ENCODE measurements around the gene WNT11.

WNT11 gene

DNA sequence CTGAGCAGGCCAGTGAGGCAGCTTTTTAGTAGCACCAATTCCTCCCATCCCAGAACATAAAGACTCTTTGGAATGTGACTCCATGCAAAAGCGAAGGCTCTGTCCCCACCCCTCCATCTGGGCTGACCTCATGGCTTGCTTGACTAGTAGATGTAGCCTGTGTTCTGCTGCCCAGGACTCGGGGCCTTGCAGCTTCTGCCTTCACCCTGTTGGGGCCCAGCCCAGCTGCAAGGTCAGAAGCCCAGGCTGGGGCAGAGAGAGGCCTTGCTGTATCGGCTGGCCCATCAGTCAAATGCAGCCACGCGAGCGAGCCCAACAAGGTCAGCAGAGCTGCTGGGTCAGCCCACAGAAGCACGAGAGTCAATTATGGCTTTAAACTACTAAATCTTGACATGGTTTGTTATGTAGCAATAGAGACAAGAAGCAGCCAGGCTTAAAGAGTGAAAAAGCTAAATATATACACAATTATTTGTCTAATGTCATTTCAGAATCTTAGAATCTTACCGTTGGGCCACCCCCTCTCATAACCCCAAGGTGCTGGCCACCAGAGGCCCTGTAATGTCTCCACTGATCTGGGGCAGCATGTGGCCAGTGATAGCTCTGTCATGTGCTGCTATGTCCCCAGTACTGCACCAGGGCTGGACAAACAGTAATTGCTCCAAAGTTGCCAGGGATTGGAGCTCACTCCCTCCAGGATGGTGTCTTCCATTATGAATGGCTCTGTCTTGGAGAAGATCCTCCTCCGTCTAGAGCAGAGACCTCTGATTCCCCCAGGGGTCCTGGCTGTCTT is 10.4 kb upstream of the WNT11 start:
- no peak overlapping the region for H3K4me3 Mint-ChIP-seq
- no peaks in the 10 kb centered on the region for H3K4me1 Mint-ChIP-seq
- H3K9me3 Mint-ChIP-seq: peaks cover 2% of the 10 kb centered on the region
- H3K27me3 Mint-ChIP-seq: peaks cover 8% of the 10 kb centered on the region
- no peak overlapping the region for H3K27ac Mint-ChIP-seq
- ATAC-seq: no peak
- no peaks in the 10 kb centered on the region for H3K36me3 Mint-ChIP-seq

DNA sequence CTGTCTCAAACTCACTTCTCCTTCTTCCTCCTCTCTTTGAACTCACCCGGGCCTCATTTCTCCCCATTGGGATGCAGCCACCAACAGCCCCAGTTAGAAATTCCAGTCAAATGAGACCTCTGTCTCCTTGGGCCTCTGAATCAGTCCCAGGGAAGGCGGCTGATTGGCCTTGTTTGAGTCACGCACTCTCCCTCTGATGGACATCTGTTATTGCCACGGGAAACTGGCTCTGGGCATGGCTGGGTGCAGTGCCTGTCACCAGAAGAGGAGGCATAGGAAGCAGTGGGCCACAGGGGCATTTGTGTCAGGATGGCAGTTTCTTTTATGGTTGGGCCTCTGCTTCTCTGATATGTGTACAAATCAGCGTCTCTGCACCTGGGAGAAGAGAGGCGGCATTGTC is 9.6 kb upstream of the WNT11 start:
- H3K27ac Mint-ChIP-seq: no peak overlapping the region
- H3K9me3 Mint-ChIP-seq: no peaks in the 10 kb centered on the region
- H3K36me3 Mint-ChIP-seq: no peaks in the 10 kb centered on the region
- peaks cover 16% of the 10 kb centered on the region for H3K27me3 Mint-ChIP-seq
- no peak overlapping the region for H3K4me3 Mint-ChIP-seq
- no peak for ATAC-seq
- H3K4me1 Mint-ChIP-seq: no peaks in the 10 kb centered on the region

DNA sequence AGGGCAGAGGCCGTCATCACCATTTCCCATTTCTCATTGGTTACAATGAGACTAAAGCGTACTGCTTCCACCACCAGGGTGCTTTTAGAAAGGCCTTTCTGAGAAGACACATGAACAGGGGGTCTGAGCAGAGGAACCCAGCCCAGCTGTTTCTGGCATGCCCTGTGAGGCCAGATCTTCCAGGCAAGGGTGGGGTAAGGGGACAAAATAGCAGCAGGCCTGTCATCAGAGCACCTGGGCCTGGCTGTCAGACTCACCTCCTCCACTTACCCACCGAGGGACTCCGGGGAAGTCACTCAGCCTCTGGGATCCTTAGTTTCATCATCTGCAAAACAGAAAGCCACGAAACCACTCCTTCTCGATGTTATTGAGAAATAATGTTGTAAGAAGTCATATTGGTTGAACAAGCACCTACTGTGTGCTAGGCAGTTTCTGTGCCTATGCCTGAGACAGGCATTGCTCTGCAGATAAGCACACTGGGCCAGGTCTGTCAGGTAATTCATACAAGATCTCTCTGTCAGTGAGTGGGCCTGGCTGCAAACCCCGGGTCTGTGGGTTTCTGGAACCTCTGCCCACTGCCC is 8.8 kb upstream of the WNT11 start:
- H3K36me3 Mint-ChIP-seq: no peaks in the 10 kb centered on the region
- ATAC-seq: no peak
- no peak overlapping the region for H3K27ac Mint-ChIP-seq
- no peak overlapping the region for H3K4me3 Mint-ChIP-seq
- no peaks in the 10 kb centered on the region for H3K9me3 Mint-ChIP-seq
- H3K27me3 Mint-ChIP-seq: peaks cover 22% of the 10 kb centered on the region
- H3K4me1 Mint-ChIP-seq: no peaks in the 10 kb centered on the region

DNA sequence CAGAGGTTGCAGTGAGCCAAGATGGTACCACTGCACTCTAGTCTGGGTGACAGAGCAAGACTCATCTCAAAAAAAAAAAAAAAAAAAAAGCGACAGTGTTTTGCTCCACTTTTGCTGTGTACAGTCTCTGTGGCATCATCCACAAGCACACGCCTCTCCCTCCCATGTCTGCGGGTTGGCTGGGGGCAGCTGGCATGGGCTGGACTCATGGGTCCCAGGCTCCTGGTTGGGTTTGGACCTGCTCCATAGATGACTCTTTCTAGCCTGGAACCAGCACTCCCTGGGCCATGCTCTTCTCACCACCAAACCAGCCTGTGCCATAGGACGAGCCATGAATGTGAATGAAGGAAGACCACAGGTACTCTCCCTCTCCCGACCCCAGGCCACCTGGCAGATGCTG is 7.9 kb upstream of the WNT11 start:
- Mint-ChIP-seq H3K9me3 (no peaks in the 10 kb centered on the region), H3K27me3 (peaks cover 22% of the 10 kb centered on the region), H3K27ac (no peak overlapping the region), H3K4me1 (no peaks in the 10 kb centered on the region), H3K4me3 (no peak overlapping the region), H3K36me3 (no peaks in the 10 kb centered on the region)
- ATAC-seq: no peak

DNA sequence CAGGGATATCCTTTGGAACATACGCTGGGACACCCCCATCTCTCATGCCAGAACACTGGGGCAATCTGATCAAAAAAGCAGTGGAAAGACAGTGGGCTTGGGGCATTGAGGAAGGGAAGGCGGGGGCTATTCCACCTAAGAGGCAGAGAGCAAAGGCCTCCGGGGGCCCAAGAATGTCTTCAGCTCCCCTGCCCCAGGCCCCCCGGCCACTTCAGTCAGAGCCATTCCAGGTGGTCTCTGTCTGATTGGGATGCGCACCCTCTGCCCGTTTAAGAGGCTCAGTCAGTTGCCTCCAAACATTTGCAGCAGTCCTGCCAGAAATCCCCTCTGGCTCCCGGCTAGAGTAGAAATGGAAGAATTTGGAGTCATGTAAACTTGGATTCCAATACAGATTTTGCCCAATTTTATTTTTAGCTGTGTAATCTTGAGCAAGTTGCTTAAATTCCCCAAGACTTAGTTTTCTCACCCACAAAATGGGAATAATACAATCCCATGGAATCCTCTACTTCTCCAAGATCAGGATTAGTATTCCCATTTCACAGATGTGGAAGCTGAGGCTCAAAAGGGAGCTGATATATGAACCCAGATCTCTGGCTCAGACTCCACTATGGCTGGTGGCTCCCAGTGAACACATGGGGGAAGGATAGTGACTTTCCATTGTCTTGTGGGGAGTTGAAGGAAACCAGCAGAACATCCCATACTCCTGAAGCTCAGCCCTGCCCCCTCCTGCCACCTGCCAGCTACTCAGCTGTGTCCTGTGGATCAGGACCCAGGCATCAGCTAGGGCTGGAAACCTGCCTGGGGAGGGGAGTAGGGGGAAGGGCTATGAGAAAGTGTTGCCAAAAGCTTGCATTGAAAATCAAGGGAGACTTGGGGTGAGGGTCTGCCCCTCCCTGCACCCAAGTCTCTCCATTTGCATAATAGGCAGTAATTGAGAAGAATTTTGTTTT is 6.1 kb upstream of the WNT11 start:
- H3K4me3 Mint-ChIP-seq: no peak overlapping the region
- H3K27ac Mint-ChIP-seq: no peak overlapping the region
- no peaks in the 10 kb centered on the region for H3K36me3 Mint-ChIP-seq
- H3K27me3 Mint-ChIP-seq: peaks cover 22% of the 10 kb centered on the region
- H3K9me3 Mint-ChIP-seq: no peaks in the 10 kb centered on the region
- H3K4me1 Mint-ChIP-seq: peaks cover 13% of the 10 kb centered on the region
- no peak for ATAC-seq

DNA sequence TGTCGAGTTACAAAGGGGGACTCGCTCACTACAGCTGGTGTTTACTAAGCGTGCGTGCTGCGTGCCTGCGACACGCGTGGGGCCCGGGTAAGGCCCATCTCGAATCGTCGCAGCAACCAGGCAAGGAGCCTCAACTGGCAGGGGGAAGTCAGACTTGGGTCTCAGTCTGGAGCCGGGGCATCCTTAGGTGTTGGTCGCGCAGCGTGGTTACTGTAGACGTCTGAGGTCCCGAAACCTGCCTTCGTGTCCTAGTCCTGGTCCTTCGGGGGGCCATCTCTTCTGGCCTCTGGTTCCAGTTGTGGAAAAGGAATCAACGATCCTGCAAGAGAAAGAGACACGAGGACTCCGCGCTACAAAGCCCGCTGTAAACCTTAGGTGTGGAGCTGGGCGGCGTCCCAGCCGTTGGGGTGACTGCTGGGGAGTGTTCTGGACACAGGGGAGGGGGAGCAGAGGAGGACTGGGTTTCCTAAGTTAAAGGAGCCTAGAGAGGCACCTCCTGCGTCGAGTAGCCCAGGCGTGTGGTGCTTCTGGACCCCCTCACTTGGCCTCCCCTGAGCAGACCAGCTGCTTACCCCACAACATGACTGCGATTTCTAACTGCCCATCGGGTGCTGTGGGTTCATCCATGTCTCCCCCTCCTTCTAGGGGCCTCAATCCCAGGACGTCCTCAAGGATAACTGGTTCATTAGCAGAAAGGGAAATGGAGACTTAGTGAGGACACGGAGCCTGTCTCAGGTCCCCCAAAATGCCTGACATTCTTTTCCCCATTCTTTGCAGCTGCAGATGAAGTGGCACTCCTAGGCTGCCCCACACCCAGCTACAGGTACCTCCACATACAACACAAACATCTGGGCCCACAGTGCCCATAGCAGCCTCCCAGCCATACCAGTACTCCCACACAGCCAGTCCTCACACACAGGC is 4.9 kb upstream of the WNT11 start:
- H3K9me3 Mint-ChIP-seq: no peaks in the 10 kb centered on the region
- no peak for ATAC-seq
- H3K4me1 Mint-ChIP-seq: peaks cover 24% of the 10 kb centered on the region
- H3K36me3 Mint-ChIP-seq: no peaks in the 10 kb centered on the region
- H3K27ac Mint-ChIP-seq: no peak overlapping the region
- H3K4me3 Mint-ChIP-seq: no peak overlapping the region
- peaks cover 32% of the 10 kb centered on the region for H3K27me3 Mint-ChIP-seq

DNA sequence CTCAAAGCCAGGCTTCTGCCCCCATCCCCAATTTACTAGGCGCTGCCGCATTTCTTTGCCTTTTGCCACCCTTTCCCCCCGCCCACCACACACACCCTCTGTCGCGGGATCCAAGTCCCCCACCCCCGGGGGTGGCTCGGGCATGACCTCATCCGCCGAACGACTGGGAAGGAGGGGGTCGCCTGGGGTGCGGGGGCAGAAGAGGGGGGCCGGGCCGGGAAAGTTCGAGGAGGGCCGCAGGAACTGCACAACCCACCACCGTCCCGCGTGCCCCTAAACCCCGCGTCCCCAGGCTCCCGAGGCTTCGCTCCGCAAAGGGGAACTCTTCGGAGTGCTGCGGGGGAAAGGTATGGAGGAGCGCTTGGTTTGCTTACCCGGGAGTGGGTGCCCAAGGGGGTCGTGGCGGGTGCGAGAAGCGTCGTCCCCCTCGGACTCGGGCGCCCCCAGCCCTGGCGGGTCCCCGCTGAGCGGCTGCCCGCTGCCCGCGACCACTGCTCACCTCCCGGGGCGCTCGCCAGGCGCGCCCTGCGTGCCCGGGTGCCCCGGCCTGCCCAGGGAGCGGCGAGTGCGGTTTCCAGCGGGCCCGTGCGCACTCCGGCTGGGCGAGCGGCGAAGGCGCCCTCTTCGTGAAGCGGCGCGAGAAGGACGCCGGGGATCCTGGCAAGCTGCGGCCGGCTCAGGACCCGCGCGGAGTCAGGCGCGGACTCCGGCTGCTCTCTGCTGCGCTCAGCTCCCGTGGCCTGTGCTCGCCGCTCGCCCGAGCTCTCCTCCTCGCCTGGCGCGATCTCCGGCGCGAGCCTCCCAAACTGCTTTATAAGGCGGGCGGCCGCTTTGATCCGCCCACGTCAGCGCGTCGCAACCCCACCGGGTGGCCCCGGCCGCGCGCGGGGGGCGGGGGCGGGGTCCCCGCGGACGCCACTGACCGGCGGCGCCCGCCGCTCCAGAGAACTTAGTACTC is 4.0 kb upstream of the WNT11 start:
- peak overlapping the region; percentile 79 for H3K4me3 Mint-ChIP-seq
- peaks cover 41% of the 10 kb centered on the region for H3K27me3 Mint-ChIP-seq
- ATAC-seq: no peak
- H3K9me3 Mint-ChIP-seq: no peaks in the 10 kb centered on the region
- H3K36me3 Mint-ChIP-seq: no peaks in the 10 kb centered on the region
- peaks cover 34% of the 10 kb centered on the region for H3K4me1 Mint-ChIP-seq
- no peak overlapping the region for H3K27ac Mint-ChIP-seq

DNA sequence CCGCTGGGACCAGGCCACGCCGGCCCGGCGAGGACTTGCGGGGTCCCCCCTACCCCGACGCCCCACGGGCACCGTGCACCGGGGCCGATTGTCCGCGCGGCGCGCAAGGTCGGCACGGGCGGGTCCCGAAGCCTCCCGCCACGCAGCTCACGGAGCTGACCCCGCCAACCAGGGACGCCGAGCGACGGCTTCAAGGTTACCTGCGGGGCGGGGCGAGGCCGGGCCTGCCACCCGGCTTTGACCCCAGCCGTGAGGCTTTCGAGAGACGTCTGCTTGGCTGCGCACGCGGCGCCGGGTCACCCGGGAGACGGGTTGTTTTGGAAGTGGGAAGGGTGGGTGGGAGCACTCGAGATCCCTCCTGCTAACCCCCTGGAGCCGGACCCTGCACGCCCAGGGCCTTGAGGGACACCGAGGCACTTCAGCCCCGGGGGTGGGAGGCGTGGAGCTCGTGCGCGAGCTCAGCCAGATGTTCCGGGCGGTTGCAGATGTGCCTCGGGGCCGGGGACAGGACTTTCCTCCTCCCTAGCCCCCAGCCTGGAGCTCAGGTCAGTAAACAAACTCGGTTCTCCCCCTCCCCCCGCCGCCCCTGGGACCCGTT is 3.2 kb upstream of the WNT11 start:
- Mint-ChIP-seq H3K36me3 (no peaks in the 10 kb centered on the region), H3K27ac (peak overlapping the region; percentile 23), H3K4me3 (peak overlapping the region; percentile 79), H3K27me3 (peaks cover 49% of the 10 kb centered on the region), H3K9me3 (no peaks in the 10 kb centered on the region), H3K4me1 (peaks cover 35% of the 10 kb centered on the region)
- ATAC-seq: peak; percentile 14

DNA sequence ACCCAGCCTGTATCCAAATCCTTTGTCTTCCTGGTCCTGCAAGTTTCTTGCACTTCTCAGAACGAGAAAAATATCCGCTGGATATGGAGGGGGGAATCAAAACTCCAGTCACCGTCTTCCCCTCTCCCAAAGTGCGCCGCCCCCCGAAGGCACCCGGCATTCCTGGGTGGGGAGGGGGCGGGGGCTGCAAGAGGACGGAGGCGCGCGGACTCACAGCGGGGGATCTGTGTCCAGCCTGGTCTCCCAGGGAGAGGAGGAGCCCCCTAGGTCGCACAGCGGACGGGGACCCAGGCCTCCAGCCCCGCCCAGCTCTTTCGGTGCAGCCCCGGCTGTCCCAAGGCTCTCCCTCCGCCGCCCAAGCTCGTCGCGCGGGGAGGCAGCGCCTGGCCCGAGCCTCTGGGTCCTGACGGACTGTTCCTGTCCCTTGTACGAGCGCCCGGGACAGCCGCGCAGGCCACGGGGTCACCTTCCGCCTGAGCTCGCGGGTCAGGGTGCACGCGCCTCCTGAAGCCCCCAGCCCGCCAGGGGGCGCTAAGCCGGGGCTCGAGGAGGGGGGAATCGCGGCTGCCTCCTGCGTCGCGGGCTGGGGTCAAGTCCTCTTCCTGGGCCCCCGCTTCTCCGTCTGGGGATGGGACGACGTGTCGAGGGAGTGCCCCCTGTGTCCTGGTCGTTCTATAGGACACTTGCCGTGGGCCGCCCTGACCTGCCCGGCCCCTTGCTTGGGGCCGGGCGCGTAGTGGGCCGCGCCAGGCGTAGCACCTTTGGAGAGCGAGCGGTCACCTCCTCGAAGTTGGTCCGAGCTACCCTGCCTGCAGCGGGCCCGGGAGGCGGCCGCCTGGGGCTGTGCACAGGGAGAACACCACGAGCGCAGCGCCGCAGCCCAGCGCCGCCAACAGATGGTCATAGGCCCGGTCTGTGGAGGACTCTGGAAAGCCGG is 2.4 kb upstream of the WNT11 start:
- peak; percentile 60 for ATAC-seq
- no peaks in the 10 kb centered on the region for H3K9me3 Mint-ChIP-seq
- no peaks in the 10 kb centered on the region for H3K36me3 Mint-ChIP-seq
- H3K4me1 Mint-ChIP-seq: peaks cover 35% of the 10 kb centered on the region
- peaks cover 56% of the 10 kb centered on the region for H3K27me3 Mint-ChIP-seq
- H3K27ac Mint-ChIP-seq: peak overlapping the region; percentile 23
- peak overlapping the region; percentile 79 for H3K4me3 Mint-ChIP-seq

DNA sequence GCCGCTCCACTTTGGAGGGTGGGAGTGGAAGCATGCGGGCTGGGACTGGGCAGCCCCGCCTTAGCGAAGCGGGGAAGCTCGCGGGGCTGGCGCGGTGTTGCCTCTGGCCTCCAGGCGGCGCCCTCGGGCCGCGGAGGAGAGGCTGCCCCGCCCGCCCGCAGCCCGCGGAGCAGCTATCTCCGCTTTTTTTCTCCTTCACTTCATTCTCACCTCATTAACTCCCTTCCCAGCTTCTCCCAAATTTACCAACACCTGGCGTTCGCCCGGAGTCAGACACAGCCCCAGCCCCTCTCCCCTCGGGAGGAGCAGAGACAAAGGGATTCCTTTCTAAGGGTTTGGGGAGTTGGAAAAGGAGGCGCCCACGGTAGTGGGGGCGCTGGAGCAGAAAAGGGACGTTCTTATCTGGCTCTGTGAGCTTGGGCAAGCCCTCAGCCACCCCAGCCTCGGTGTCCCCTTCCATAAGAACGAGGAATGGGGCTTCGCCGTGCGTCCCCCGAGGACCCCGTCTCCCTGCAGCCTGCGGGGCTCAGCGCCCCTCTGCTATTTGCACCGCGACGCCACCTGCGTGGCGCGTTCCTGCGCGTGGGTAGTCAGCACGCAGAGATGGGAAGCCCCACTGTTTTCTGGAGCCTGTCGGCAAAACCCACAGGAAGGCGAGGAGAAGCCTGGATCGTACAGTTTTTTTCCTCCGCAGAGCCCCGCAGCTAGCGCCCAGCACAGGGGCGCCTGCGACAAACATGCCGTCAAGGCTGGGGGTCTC is 1.5 kb upstream of the WNT11 start:
- Mint-ChIP-seq H3K9me3 (no peaks in the 10 kb centered on the region), H3K4me1 (peaks cover 35% of the 10 kb centered on the region), H3K27me3 (peaks cover 65% of the 10 kb centered on the region), H3K27ac (peak overlapping the region; percentile 49), H3K36me3 (no peaks in the 10 kb centered on the region), H3K4me3 (peak overlapping the region; percentile 79)
- peak; percentile 81 for ATAC-seq

DNA sequence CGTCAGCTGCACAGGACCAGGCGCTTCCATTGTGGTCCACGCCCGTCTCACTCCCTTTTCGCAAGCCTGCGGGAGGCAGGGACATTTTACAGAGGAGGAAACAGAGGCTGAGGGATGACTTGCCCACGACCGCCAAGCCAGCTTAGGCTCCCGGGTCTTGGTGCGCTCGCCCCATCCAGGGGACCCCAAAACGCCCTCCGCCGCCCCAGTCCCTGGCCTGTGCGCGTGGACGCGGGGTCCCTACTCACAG is 300 bp downstream of the WNT11 start:
- peaks cover 35% of the 10 kb centered on the region for H3K4me1 Mint-ChIP-seq
- H3K27me3 Mint-ChIP-seq: peaks cover 66% of the 10 kb centered on the region
- peak overlapping the region; percentile 79 for H3K4me3 Mint-ChIP-seq
- no peak for ATAC-seq
- peak overlapping the region; percentile 6 for H3K27ac Mint-ChIP-seq
- no peaks in the 10 kb centered on the region for H3K9me3 Mint-ChIP-seq
- H3K36me3 Mint-ChIP-seq: no peaks in the 10 kb centered on the region

DNA sequence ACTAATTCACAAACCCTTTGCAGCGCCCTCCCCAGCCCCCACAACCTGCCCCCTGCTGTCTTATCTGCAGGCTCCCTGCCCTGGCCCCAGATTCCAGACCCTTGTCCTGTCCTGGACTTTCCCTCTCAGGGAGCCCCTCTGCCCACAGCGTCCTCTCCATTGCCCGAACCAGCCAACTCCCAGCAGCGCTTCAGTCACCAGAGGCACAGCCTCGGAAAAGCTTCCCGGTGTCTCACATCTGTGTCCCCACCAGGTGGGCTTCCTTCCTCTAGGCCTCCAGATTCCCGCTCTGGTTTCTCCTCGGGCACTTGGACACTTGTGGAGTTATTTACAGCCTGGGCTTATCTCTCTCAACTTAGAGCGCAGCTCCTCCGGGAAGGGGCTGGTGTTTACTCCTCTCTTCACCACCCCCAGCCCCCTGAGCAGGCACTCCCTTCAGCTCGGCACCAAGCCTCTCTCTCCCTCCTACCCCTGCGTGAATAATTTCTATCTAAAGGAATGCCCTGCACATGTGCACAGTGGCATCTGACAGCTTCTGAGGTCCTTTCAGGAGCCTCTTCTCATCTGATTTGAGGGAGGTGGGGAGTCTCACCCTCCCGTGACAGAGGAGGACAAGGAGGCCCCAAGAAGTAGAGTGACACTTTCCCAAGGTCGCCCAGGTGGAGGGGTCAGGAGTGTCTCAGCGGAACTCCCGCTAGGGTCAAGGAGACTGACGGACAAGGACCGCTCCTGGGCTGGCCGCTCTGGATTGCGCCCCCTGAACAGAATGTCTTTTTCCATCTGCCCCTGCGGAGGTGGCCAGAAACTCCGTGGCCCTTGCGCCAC is 838 bp downstream of the WNT11 start:
- Mint-ChIP-seq H3K36me3 (no peaks in the 10 kb centered on the region), H3K4me3 (peak overlapping the region; percentile 79), H3K27me3 (peaks cover 66% of the 10 kb centered on the region), H3K27ac (peak overlapping the region; percentile 6), H3K4me1 (peaks cover 39% of the 10 kb centered on the region), H3K9me3 (no peaks in the 10 kb centered on the region)
- ATAC-seq: no peak
